GM21423 (cell line): ENCODE data around the gene COMMD9.

ENCODE experiments used
- ATAC-seq: cut with Tn5 transposase; IDR thresholded peaks from one replicate; pipeline ENCODE4 v1.9.1; 2021; ENCODE audit warnings: mild to moderate bottlenecking, moderate library complexity; ENCODE audit not compliant: unreplicated experiment

The COMMD9 gene

GRCh38 chr11:36258730-36259360, 30.4 kb downstream of the COMMD9 start:
- no peak for ATAC-seq

- no peak for ATAC-seq
Measured at GRCh38 chr11:36257351-36257750, 31.9 kb downstream of the COMMD9 start.

GRCh38 chr11:36254713-36255112, 34.5 kb downstream of the COMMD9 start:
- ATAC-seq = no peak

- no peak for ATAC-seq
Measured at GRCh38 chr11:36253238-36253637, 36.0 kb downstream of the COMMD9 start.

- ATAC-seq = no peak
Measured at GRCh38 chr11:36251823-36252222, 37.4 kb downstream of the COMMD9 start.

GRCh38 chr11:36249246-36249645, 40.0 kb downstream of the COMMD9 start:
- ATAC-seq = no peak

- ATAC-seq = no peak
Measured at GRCh38 chr11:36248436-36248835, 40.8 kb downstream of the COMMD9 start.

- no peak for ATAC-seq
Measured at GRCh38 chr11:36247493-36247892, 41.7 kb downstream of the COMMD9 start.

- ATAC-seq = no peak
Measured at GRCh38 chr11:36243641-36244040, 45.6 kb downstream of the COMMD9 start.

- ATAC-seq = no peak
Measured at GRCh38 chr11:36241497-36241896, 47.7 kb downstream of the COMMD9 start.

- no peak for ATAC-seq
Measured at GRCh38 chr11:36240801-36241200, 48.4 kb downstream of the COMMD9 start.

- no peak for ATAC-seq
Measured at GRCh38 chr11:36240173-36240572, 49.1 kb downstream of the COMMD9 start.

GRCh38 chr11:36239636-36240035, 49.6 kb downstream of the COMMD9 start:
- ATAC-seq = no peak

- ATAC-seq = no peak
Measured at GRCh38 chr11:36238881-36239280, 50.3 kb downstream of the COMMD9 start.

- no peak for ATAC-seq
Measured at GRCh38 chr11:36238036-36238631, 51.1 kb downstream of the COMMD9 start.

GRCh38 chr11:36237391-36237790, 51.8 kb downstream of the COMMD9 start:
- ATAC-seq = no peak

GRCh38 chr11:36235750-36236149, 53.5 kb downstream of the COMMD9 start:
- no peak for ATAC-seq

GRCh38 chr11:36234825-36235224, 54.4 kb downstream of the COMMD9 start:
- no peak for ATAC-seq

GRCh38 chr11:36233204-36233603, 56.0 kb downstream of the COMMD9 start:
- no peak for ATAC-seq

- ATAC-seq = no peak
Measured at GRCh38 chr11:36230779-36231699, 58.2 kb downstream of the COMMD9 start.

GRCh38 chr11:36229091-36229705, 60.0 kb downstream of the COMMD9 start:
- ATAC-seq = no peak
